Measurements from ENCODE around the gene ENGASE.

Gene ENGASE

GRCh38 chr17:79117905-79118487, 43.4 kb downstream of the ENGASE start:
- no peak overlapping the region for H3K9ac ChIP-seq (ENCODE audit: low read depth, low read length)
- H3K27me3 ChIP-seq (ENCODE audit: control insufficient read depth, insufficient read depth, low read length) = no peaks in the 10 kb centered on the region
- no peaks in the 10 kb centered on the region for H3K36me3 ChIP-seq (ENCODE audit: control insufficient read depth, insufficient read depth, low read length)
- no peaks in the 10 kb centered on the region for H3K9me3 ChIP-seq (ENCODE audit: control insufficient read depth, insufficient read depth, low read length)
- no peaks in the 10 kb centered on the region for H3K4me1 ChIP-seq (ENCODE audit: control insufficient read depth, insufficient read depth, low read length)
- no peak overlapping the region for H3K4me3 ChIP-seq (ENCODE audit: low read depth, low read length)

GRCh38 chr17:79118924-79119323, 44.3 kb downstream of the ENGASE start:
- no peaks in the 10 kb centered on the region for H3K9me3 ChIP-seq (ENCODE audit: control insufficient read depth, insufficient read depth, low read length)
- no peaks in the 10 kb centered on the region for H3K4me1 ChIP-seq (ENCODE audit: control insufficient read depth, insufficient read depth, low read length)
- H3K36me3 ChIP-seq (ENCODE audit: control insufficient read depth, insufficient read depth, low read length) = no peaks in the 10 kb centered on the region
- H3K9ac ChIP-seq (ENCODE audit: low read depth, low read length) = no peak overlapping the region
- no peaks in the 10 kb centered on the region for H3K27me3 ChIP-seq (ENCODE audit: control insufficient read depth, insufficient read depth, low read length)
- H3K4me3 ChIP-seq (ENCODE audit: low read depth, low read length) = no peak overlapping the region

GRCh38 chr17:79120259-79120658, 45.6 kb downstream of the ENGASE start:
- H3K9ac ChIP-seq (ENCODE audit: low read depth, low read length) = no peak overlapping the region
- no peaks in the 10 kb centered on the region for H3K27me3 ChIP-seq (ENCODE audit: control insufficient read depth, insufficient read depth, low read length)
- no peaks in the 10 kb centered on the region for H3K9me3 ChIP-seq (ENCODE audit: control insufficient read depth, insufficient read depth, low read length)
- no peak overlapping the region for H3K4me3 ChIP-seq (ENCODE audit: low read depth, low read length)
- no peaks in the 10 kb centered on the region for H3K4me1 ChIP-seq (ENCODE audit: control insufficient read depth, insufficient read depth, low read length)
- H3K36me3 ChIP-seq (ENCODE audit: control insufficient read depth, insufficient read depth, low read length) = no peaks in the 10 kb centered on the region

- H3K4me3 ChIP-seq (ENCODE audit: low read depth, low read length) = no peak overlapping the region
- H3K9ac ChIP-seq (ENCODE audit: low read depth, low read length) = no peak overlapping the region
- no peaks in the 10 kb centered on the region for H3K27me3 ChIP-seq (ENCODE audit: control insufficient read depth, insufficient read depth, low read length)
These were observed 49.4 kb downstream of the ENGASE start for GRCh38 chr17:79123988-79124387.

GRCh38 chr17:79124513-79125209, 50.0 kb downstream of the ENGASE start:
- H3K9ac ChIP-seq (ENCODE audit: low read depth, low read length) = no peak overlapping the region
- H3K27me3 ChIP-seq (ENCODE audit: control insufficient read depth, insufficient read depth, low read length) = no peaks in the 10 kb centered on the region
- no peaks in the 10 kb centered on the region for H3K4me1 ChIP-seq (ENCODE audit: control insufficient read depth, insufficient read depth, low read length)
- H3K9me3 ChIP-seq (ENCODE audit: control insufficient read depth, insufficient read depth, low read length) = no peaks in the 10 kb centered on the region
- H3K36me3 ChIP-seq (ENCODE audit: control insufficient read depth, insufficient read depth, low read length) = no peaks in the 10 kb centered on the region
- no peak overlapping the region for H3K4me3 ChIP-seq (ENCODE audit: low read depth, low read length)

More at GRCh38 chr17:79123988-79124387, 49.4 kb downstream of the ENGASE start:
- Histone ChIP-seq H3K36me3 (ENCODE audit: control insufficient read depth, insufficient read depth, low read length) (no peaks in the 10 kb centered on the region), H3K4me1 (ENCODE audit: control insufficient read depth, insufficient read depth, low read length) (no peaks in the 10 kb centered on the region), H3K9me3 (ENCODE audit: control insufficient read depth, insufficient read depth, low read length) (no peaks in the 10 kb centered on the region)

- Histone ChIP-seq H3K9me3 (ENCODE audit: control insufficient read depth, insufficient read depth, low read length) (no peaks in the 10 kb centered on the region), H3K27me3 (ENCODE audit: control insufficient read depth, insufficient read depth, low read length) (no peaks in the 10 kb centered on the region), H3K4me1 (ENCODE audit: control insufficient read depth, insufficient read depth, low read length) (no peaks in the 10 kb centered on the region), H3K4me3 (ENCODE audit: low read depth, low read length) (no peak overlapping the region), H3K9ac (ENCODE audit: low read depth, low read length) (no peak overlapping the region), H3K36me3 (ENCODE audit: control insufficient read depth, insufficient read depth, low read length) (no peaks in the 10 kb centered on the region)
These were observed 50.9 kb downstream of the ENGASE start for GRCh38 chr17:79125503-79125902.

- Histone ChIP-seq H3K9me3 (ENCODE audit: control insufficient read depth, insufficient read depth, low read length) (no peaks in the 10 kb centered on the region), H3K27me3 (ENCODE audit: control insufficient read depth, insufficient read depth, low read length) (no peaks in the 10 kb centered on the region), H3K36me3 (ENCODE audit: control insufficient read depth, insufficient read depth, low read length) (no peaks in the 10 kb centered on the region), H3K4me3 (ENCODE audit: low read depth, low read length) (no peak overlapping the region), H3K9ac (ENCODE audit: low read depth, low read length) (no peak overlapping the region), H3K4me1 (ENCODE audit: control insufficient read depth, insufficient read depth, low read length) (no peaks in the 10 kb centered on the region)
These were observed 51.5 kb downstream of the ENGASE start for GRCh38 chr17:79126139-79126538.

- no peak overlapping the region for H3K4me3 ChIP-seq (ENCODE audit: low read depth, low read length)
- H3K27me3 ChIP-seq (ENCODE audit: control insufficient read depth, insufficient read depth, low read length) = no peaks in the 10 kb centered on the region
- no peaks in the 10 kb centered on the region for H3K36me3 ChIP-seq (ENCODE audit: control insufficient read depth, insufficient read depth, low read length)
- no peaks in the 10 kb centered on the region for H3K4me1 ChIP-seq (ENCODE audit: control insufficient read depth, insufficient read depth, low read length)
- H3K9me3 ChIP-seq (ENCODE audit: control insufficient read depth, insufficient read depth, low read length) = no peaks in the 10 kb centered on the region
- H3K9ac ChIP-seq (ENCODE audit: low read depth, low read length) = no peak overlapping the region
These were observed 53.0 kb downstream of the ENGASE start for GRCh38 chr17:79127534-79128135.

- Histone ChIP-seq H3K4me3 (ENCODE audit: low read depth, low read length) (no peak overlapping the region), H3K4me1 (ENCODE audit: control insufficient read depth, insufficient read depth, low read length) (no peaks in the 10 kb centered on the region), H3K9ac (ENCODE audit: low read depth, low read length) (no peak overlapping the region), H3K9me3 (ENCODE audit: control insufficient read depth, insufficient read depth, low read length) (no peaks in the 10 kb centered on the region), H3K27me3 (ENCODE audit: control insufficient read depth, insufficient read depth, low read length) (no peaks in the 10 kb centered on the region), H3K36me3 (ENCODE audit: control insufficient read depth, insufficient read depth, low read length) (no peaks in the 10 kb centered on the region)
These were observed 54.9 kb downstream of the ENGASE start for GRCh38 chr17:79129523-79129922.

GRCh38 chr17:79130536-79131273, 56.1 kb downstream of the ENGASE start:
- Histone ChIP-seq H3K9me3 (ENCODE audit: control insufficient read depth, insufficient read depth, low read length) (no peaks in the 10 kb centered on the region), H3K4me3 (ENCODE audit: low read depth, low read length) (no peak overlapping the region), H3K4me1 (ENCODE audit: control insufficient read depth, insufficient read depth, low read length) (no peaks in the 10 kb centered on the region), H3K9ac (ENCODE audit: low read depth, low read length) (no peak overlapping the region), H3K27me3 (ENCODE audit: control insufficient read depth, insufficient read depth, low read length) (no peaks in the 10 kb centered on the region), H3K36me3 (ENCODE audit: control insufficient read depth, insufficient read depth, low read length) (no peaks in the 10 kb centered on the region)

- no peaks in the 10 kb centered on the region for H3K27me3 ChIP-seq (ENCODE audit: control insufficient read depth, insufficient read depth, low read length)
- H3K4me3 ChIP-seq (ENCODE audit: low read depth, low read length) = no peak overlapping the region
- no peaks in the 10 kb centered on the region for H3K9me3 ChIP-seq (ENCODE audit: control insufficient read depth, insufficient read depth, low read length)
- H3K36me3 ChIP-seq (ENCODE audit: control insufficient read depth, insufficient read depth, low read length) = no peaks in the 10 kb centered on the region
- H3K4me1 ChIP-seq (ENCODE audit: control insufficient read depth, insufficient read depth, low read length) = no peaks in the 10 kb centered on the region
- no peak overlapping the region for H3K9ac ChIP-seq (ENCODE audit: low read depth, low read length)
These were observed 56.6 kb downstream of the ENGASE start for GRCh38 chr17:79131274-79131635.

Measured in iPS-15b (cell line).